Prostate gland (tissue), 2 donors: ENCODE measurements around the gene WDR62. TPM values are rescaled to one million over a fixed set of nuclear protein-coding genes. Genes with fewer than 3 reads are reported as not detected.

Experiments
- DNase-seq: peaks from one replicate; pipeline ENCODE4 v3.0.0-alpha.2; 2019; ENCODE audit warnings: low spot score
- H3K27ac ChIP-seq, 2 donors: fragments of 200-600 bp; sonication (generic); 2 replicates each; pipeline ENCODE4 v1.5.1; 2017 to 2019
- H3K27me3 ChIP-seq: fragments of 200-600 bp; sonication (generic); replicated peaks from 2 replicates; pipeline ENCODE4 v1.5.1; 2019; ENCODE audit not compliant: insufficient read depth
- H3K36me3 ChIP-seq, 2 donors: fragments of 200-600 bp; sonication (generic); 1 replicate in 1 of 2; 2 replicates in 1 of 2; pipeline versions ENCODE4 v1.5.1 to v1.8.1; 2017 to 2019
- H3K4me1 ChIP-seq: fragments of 200-600 bp; sonication (generic); replicated peaks from 2 replicates; pipeline ENCODE4 v1.5.1; 2019
- H3K4me3 ChIP-seq, 2 donors: fragments of 200-600 bp; sonication (generic); 2 replicates each; pipeline ENCODE4 v1.5.1; 2017 to 2019
- H3K9me3 ChIP-seq: fragments of 200-600 bp; sonication (generic); 2 replicates; pipeline ENCODE4 v1.5.1; 2017
- POLR2A ChIP-seq: fragments of 450-650 bp; IDR thresholded peaks from one replicate; pipeline ENCODE4 v1.6.1; 2016; ENCODE audit warnings: antibody characterized with exemption, mild to moderate bottlenecking
- POLR2AphosphoS5 ChIP-seq: sonication (generic); formaldehyde crosslinking; IDR thresholded peaks from one replicate; pipeline ENCODE4 v1.6.1; 2017; ENCODE audit warnings: antibody characterized with exemption
- WGBS: methylation state at CpG from one replicate; pipeline ENCODE4 v1.1.5; 2018; 5-methylcytosine and 5-hydroxymethylcytosine counted together
- intact Hi-C: fragments of 100-400 bp; cut with DNase I; formaldehyde crosslinking; loops from one replicate; pipeline ENCODE4 v1.14.2; 2022
- total RNA-seq, 2 donors: library from RNA; depleted of rRNA; stranded (reverse); fragments of >200 nt; gene quantifications; one replicate each; pipeline ENCODE4 v1.1.0, GENCODE V29; 2016
- TF ChIP-seq, protein P1 (sequence below), 4 experiments: fragments of 200-600 bp in 2 of 4; fragments of 450-650 bp in 2 of 4; sonication (generic) in 2 of 4; IDR thresholded peaks; 1 replicate in 3 of 4; 2 replicates in 1 of 4; pipeline ENCODE4 v1.5.1; 2016 to 2019; ENCODE audit warnings: antibody characterized with exemption in 4 of 4, mild to moderate bottlenecking in 2 of 4, moderate library complexity in 2 of 4

WDR62 gene
- total RNA-seq, 2 donors from 2014 or later, result 0.64 to 28.6 TPM

DNA sequence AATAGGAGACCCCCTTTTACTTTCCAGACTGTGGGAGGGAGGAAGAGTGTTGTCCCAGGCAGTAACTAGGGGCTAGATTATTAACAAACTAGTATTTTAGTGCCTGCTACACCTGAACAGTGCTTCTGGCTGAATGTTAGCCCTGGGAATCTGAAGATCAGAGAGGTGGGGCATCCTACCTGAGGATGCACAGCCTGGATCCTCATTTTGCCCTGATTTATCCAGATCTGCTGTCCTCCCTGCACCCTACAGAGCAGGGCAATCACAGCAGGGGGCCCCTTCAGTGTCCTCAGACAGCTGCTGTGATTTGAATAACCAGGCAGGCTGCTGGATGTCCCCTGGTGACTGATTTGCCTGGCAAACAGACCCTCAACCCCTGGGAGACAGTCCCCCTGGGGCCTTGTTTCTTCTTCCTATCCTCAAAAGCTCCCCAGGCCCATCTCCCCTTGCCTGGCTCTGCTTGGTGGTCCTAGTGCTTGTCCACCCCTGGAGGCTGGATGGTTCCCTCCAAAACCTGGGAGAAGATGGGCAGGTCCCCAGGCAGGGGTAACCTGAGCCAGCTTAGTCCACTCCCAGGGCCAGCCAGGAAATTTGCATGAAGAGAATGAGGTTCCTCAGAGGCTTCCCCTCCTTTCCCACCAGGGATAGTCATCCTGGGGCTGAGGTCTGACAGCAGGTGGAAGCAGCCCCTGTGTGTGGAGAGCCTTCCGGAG lies 55.9 kb downstream of the WDR62 start, which contains the start of gene OVOL3:
Gene OVOL3, plus strand, starts transcription at position 657 of the 713 bp plus-strand sequence. CDS start 60 bp downstream, outside the sequence.
- WGBS, result 83% methylated on average over 1 of the region's 1 CpG
- DNase-seq, result no peak
- Histone ChIP-seq H3K27me3 (no peaks in the 10 kb centered on the region), H3K9me3 (no peaks in the 10 kb centered on the region), H3K4me3 (no peak within 1 kb of the TSS), H3K36me3 (no peaks in the 10 kb centered on the region), H3K27ac (no peak within 1 kb of the TSS), H3K4me1 (peaks cover 4% of the 10 kb centered on the region)
- TF ChIP-seq POLR2AphosphoS5 (no peak), POLR2A (no peak)
- TF ChIP-seq, protein P1, sequence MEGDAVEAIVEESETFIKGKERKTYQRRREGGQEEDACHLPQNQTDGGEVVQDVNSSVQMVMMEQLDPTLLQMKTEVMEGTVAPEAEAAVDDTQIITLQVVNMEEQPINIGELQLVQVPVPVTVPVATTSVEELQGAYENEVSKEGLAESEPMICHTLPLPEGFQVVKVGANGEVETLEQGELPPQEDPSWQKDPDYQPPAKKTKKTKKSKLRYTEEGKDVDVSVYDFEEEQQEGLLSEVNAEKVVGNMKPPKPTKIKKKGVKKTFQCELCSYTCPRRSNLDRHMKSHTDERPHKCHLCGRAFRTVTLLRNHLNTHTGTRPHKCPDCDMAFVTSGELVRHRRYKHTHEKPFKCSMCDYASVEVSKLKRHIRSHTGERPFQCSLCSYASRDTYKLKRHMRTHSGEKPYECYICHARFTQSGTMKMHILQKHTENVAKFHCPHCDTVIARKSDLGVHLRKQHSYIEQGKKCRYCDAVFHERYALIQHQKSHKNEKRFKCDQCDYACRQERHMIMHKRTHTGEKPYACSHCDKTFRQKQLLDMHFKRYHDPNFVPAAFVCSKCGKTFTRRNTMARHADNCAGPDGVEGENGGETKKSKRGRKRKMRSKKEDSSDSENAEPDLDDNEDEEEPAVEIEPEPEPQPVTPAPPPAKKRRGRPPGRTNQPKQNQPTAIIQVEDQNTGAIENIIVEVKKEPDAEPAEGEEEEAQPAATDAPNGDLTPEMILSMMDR (IDR thresholded peaks at IDR 0.05), result no peak
- intact Hi-C loops, result no loop called here

DNA sequence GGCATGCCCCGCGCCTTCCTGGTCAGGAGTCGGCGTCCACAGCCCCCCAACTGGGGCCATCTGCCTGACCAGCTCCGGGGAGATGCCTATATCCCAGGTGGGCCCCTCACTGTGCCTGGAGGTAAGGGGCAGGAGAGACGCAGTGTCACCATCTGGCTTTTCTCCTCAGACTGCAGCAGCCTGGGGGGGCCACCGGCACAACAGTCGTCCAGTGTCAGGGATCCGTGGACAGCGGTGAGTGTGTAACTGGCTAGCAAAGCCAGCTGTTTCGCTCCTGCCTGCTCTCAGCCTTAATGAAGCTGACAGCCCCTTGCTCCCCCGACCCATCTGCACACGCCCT lies 56.5 kb downstream of the WDR62 start:
- intact Hi-C loops, result no loop called here
- no peak for DNase-seq
- Histone ChIP-seq H3K36me3 (no peaks in the 10 kb centered on the region), H3K27ac (no peak overlapping the region), H3K9me3 (no peaks in the 10 kb centered on the region), H3K4me1 (peaks cover 4% of the 10 kb centered on the region), H3K27me3 (no peaks in the 10 kb centered on the region), H3K4me3 (no peak overlapping the region)
- 69% methylated on average over 13 of the region's 13 CpGs for WGBS
- TF ChIP-seq, protein P1 (IDR thresholded peaks at IDR 0.05), result no peak
- TF ChIP-seq POLR2A, result no peak
- no peak for TF ChIP-seq POLR2AphosphoS5

DNA sequence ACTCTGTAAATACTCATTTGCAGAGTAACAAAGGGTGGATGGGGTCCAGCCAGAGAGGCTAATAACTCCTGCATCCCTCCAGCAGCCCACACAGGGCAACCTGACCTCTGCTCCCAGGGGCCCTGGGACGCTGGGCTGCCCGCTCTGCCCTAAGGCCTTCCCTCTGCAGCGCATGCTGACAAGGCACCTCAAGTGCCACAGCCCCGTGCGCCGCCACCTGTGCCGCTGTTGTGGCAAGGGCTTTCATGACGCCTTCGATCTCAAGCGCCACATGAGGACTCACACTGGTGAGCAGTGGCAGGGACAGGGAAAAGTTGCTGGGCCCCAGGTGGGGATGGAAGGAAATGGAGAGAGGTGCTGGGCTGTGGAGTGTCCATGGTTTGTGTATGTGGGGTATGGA lies 58.0 kb downstream of the WDR62 start:
- H3K27ac ChIP-seq, result no peak overlapping the region

DNA sequence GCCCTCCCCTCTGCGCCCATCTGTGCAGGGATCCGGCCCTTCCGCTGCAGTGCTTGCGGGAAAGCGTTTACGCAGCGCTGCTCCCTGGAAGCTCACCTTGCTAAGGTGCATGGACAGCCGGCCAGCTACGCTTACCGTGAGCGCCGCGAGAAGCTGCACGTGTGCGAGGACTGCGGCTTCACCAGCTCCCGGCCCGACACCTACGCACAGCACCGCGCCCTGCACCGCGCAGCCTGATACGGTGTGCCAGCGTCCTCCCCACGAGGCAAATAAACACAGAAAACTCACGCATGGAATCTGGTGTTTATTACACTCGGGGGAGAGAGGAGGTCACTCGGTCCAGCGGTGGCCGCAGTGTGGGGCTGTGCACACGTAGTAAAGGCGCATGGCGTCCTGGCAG lies 58.7 kb downstream of the WDR62 start:
- intact Hi-C loops, result no loop called here
- Histone ChIP-seq H3K36me3 (no peaks in the 10 kb centered on the region), H3K27me3 (no peaks in the 10 kb centered on the region), H3K4me3 (no peak overlapping the region), H3K27ac (no peak overlapping the region), H3K4me1 (peaks cover 4% of the 10 kb centered on the region), H3K9me3 (no peaks in the 10 kb centered on the region)
- DNase-seq, result no peak
- 80% methylated on average over 33 of the region's 34 CpGs for WGBS
- no peak for TF ChIP-seq POLR2A
- TF ChIP-seq, protein P1 (IDR thresholded peaks at IDR 0.05), result no peak
- TF ChIP-seq POLR2AphosphoS5, result no peak

More for the DNA sequence above, 58.0 kb downstream of the WDR62 start:
- Histone ChIP-seq H3K4me3 (no peak overlapping the region), H3K36me3 (no peaks in the 10 kb centered on the region), H3K27me3 (no peaks in the 10 kb centered on the region), H3K9me3 (no peaks in the 10 kb centered on the region), H3K4me1 (peaks cover 4% of the 10 kb centered on the region)
- WGBS, result 95% methylated on average over 10 of the region's 10 CpGs
- intact Hi-C loops, result no loop called here
- DNase-seq, result no peak
- TF ChIP-seq POLR2A, result no peak

DNA sequence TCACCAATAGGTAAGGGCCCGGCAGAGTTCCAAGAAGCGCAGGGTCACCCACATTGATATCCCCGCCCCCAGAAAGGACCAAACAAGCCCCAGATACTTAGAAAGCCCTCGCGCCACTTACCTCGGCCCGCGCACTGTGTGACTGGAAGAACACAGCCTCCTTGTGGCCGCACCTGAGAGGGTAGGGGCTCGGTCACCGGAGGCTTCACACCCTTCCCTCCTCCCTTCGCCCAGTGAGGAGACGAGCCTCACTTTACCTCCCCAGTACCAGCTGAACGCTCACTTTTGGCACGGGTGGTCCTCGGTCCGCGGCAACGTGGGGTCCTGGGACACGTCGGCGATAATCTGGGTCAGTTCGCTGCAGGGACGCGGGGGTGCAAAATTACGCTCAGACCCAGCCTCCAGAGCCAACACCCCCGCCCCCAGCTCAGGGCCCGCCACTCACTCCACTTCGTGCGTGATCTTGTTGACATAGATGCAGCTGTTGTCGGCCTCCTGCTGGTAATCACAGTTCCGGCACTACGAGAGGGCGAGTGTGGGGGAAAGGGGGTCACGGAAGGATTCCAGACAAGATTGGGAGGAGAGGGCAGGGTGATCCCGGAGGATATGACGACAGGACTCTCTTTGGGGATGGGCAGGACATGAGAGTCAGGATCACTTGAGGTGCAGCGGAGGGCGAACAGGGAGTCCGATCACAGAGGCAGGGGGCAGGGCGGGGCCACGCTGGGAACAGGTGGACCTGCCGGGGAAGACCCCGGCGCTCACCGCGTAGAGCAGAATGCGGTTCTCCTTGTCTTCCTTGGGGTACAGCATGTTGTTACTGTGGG lies 59.4 kb downstream of the WDR62 start:
- TF ChIP-seq POLR2AphosphoS5, result no peak
- TF ChIP-seq, protein P1 (IDR thresholded peaks at IDR 0.05), result peak in 1 of 4 experiments; percentile 14
- Histone ChIP-seq H3K27ac (peak overlapping the region; percentile 86 to 87), H3K36me3 (no peaks in the 10 kb centered on the region), H3K4me1 (peaks cover 4% of the 10 kb centered on the region), H3K9me3 (no peaks in the 10 kb centered on the region), H3K4me3 (peak overlapping the region; percentile 43 to 70), H3K27me3 (no peaks in the 10 kb centered on the region)
- peak; percentile 13 for DNase-seq
- WGBS, result 6% methylated on average over 44 of the region's 48 CpGs
- intact Hi-C loops, result loop anchor here (1.0 kb wide), 1 partner anchor 60 kb away; the partner anchor contains the start of genes THAP8 and WDR62
